ENCODE measurements around the gene NOL4.

Gene NOL4

GRCh38 chr18:34194239-34194638 is 30.5 kb downstream of the NOL4 start:
- no peak for DNase-seq

- DNase-seq = no peak
Measured at GRCh38 chr18:34189656-34190435, 34.9 kb downstream of the NOL4 start.
